CD4-positive, alpha-beta T cell treated with Interleukin-6 for 4 hours (primary cell): Measurements from ENCODE around the gene TGFA.

ENCODE experiments used
- DNase-seq: peaks from one replicate; pipeline ENCODE4 v3.0.0-alpha.2; 2020; ENCODE audit warnings: mixed read lengths

The TGFA gene

DNA sequence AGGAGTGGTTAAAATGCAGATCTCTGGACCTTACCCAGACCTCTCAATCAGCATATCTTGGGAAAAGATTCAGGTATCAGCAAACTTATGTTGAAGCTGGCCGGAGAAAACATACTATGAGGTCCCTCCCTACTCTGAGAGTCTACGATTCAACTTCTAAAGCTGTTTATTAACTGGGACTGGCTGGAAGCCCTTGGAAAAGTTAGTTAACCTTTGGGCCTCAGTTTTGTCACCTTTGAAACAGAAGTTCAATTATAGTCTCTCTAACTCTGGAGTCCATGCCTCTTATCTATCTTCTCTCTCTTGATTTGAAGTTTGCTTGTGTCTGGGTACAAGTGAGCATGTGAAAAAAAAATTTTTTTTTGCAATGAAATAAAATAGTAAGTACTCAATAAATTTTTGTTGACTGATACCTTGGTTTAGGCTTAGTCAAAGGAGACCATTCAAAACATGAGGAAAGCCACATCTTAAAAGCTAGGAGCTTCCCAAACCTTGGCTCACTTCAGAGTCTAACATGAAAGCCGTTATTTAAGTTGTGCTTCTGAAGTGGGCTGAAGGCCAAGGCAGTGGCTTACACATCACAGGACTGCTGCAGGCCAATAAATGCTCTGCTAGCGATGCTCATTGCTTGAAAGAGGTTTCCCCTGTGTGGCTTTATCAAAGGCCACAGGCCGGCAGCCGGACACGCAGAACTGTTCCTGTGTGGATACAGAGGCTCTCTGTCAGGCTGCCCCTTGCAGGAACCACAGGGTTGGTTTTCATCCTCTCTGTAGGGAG is 141.1 kb downstream of the TGFA start:
- DNase-seq = no peak

DNA sequence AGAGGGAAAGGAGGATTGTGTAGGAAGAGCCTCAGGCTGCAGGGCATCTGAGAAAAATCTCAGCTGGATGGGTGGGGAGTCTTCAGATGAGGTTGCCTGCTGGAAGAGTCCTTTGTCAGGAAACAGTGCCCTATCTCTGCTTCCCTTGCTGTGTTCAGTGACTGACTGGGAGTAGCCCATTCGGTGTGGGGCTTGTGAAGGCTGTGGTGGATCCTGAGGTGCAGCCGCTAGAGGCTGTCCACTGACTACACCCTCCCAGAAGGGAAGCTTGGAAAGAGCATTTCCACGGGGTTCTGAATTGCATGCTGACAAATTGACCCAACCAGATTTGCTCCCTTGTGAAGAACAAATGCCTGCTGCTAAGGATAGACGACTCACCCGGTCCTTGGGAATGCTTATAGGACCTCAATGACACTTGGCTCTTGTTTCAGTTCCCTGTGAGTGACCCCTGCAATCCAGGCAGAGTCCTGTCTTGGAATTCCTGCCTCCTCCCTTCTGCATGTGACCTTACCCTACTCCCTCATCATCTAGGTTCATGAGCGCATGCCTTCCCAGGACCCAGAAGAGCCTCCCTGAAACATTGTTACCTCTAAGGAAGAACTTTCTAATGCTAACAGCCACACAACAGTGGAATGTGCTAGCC is 142.0 kb downstream of the TGFA start:
- DNase-seq = no peak

DNA sequence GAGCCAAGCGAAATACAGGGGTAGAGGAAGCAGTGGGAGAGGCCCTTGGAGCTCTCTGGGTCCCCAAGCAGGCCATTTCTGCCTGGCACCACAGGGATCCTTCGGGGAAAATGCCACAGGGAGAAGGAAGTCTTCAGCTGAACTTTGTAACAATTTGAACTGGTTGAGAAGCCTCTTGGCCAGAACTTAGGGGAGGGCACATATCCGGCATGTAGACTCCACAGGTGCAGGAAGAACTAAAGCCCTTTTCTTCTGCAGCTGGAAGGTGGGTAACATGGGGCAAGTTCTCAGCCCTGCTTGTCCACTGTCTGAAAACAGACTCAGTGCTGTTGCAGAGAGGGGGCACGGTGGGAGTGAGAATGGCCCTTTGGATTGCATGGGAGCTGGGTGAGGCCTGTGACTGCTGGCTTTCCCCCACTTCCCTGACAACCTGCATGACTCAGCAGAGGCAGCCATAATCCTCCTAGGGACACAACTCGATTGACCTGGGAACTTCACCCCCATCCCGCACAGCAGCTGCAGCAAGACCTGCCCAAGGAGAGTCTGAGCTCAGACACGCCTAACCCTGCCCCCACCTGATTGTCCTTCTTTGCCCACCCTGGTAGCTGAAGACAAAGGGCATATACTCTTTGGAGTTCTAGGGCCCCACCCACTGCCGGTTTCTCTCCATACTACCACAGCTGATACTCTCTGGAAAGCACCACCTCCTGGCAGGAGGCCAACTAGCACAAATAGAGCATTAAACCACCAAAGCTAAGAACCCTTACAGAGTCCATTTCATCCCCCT is 150.2 kb downstream of the TGFA start:
- DNase-seq = no peak

DNA sequence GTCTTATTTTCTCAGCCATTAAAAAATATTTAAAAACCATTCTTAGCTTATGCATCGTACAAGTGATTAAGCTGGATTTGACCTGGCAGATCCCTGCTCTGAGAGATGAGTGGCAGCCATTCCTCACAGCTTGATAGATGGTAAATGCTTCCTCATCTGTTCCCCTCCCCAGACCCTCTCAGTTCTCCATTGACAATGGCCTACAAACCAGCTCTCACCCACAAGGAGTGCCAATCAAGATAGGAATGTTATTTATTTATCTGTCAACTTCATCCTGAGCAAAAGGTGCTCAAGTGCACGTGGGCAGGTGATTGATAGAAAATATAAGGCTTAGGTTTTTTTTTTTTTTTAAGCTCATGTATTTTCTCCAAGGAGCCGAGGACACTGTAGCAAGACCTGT is 153.1 kb downstream of the TGFA start:
- DNase-seq = no peak

DNA sequence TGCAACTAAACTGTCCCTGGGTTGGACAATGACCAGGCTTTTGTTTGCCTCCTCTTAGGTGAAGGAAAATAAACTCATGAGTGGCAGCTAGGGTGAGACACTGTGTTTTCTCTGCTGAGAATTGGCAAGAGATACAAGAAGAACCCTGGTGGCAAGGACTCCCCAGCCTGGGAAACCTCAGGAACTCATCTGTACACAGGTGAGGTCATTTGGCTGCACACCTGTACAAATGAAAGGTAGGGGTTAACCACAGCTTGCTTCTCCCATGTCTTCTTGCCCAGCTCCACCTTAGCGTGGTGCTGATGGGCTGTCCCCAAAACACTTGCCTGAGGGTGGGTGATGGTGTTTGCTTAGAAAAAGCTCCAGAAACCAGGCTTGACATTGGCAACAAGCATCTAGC is 154.6 kb downstream of the TGFA start:
- no peak for DNase-seq
